GM12874 (cell line): ENCODE data around the gene PAX7.

Source experiments
- CTCF ChIP-seq: IDR thresholded peaks from 2 replicates; pipeline ENCODE4 v1.5.1; 2011; ENCODE audit warnings: low read depth, mild to moderate bottlenecking, control low read depth, low read length, moderate library complexity; ENCODE audit not compliant: insufficient read depth

Gene PAX7

GRCh38 chr1:18768086-18768485 is 137.4 kb downstream of the PAX7 start:
- TF ChIP-seq CTCF, result no peak

DNA sequence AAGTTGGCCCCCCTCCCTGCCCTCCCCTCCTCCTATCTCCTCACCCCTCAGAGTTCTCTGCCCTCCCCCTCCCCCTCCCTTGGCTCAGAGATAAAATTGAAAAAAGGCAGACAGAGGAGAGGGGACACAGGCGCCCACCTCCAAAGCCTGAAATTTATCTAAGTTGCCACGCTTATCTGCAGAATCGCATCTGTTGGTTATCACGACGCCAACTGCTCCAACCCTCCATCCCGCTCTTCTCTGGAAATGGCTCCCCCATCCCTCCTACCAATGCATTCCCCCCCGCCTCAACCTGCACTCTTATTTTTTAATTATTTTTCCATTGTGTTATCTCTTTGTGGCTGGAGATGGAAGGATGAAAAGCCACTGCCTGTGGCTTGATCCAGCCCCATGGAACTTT is 138.5 kb downstream of the PAX7 start:
- no peak for TF ChIP-seq CTCF

DNA sequence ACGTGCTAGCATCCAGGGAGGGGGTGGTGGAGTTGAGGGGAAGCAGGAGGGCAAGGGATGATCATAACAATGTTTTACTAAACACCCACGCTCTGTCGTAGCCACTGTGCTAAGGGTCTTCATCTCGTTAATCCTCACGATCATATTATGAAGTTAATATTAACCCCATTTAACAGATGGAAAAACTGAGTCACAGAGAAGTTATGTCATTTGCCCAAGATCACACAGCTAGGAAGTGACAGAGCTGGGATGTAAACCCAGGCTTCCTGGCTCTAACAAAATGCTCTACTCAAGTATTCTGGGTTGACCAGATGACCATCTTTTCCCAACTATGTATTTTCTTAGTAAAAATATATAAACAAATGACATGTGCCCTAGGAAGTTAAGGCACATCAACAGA is 140.2 kb downstream of the PAX7 start:
- TF ChIP-seq CTCF, result no peak

GRCh38 chr1:18773753-18774152 is 143.1 kb downstream of the PAX7 start:
- TF ChIP-seq CTCF, result no peak

DNA sequence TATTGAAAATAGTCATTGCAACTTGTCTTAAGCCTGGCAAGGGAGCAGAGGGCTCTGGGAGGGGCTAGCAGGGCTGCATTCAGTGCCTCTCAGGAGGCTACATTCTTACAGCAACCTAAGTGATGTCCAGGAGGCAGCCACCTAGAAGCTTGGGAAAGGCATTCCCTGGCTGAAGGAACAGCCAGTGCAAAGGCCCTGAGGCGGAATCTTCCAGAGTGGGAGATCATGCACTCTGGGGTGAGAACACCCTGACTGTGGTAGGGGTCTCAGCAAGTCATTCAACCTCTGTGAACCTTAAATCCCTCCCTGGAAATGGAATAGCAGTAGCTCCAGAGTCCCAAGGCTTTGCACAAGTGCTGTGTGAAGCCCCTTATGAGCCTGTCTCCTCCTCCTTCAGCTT is 144.7 kb downstream of the PAX7 start:
- TF ChIP-seq CTCF, result no peak

GRCh38 chr1:18776777-18777176 is 146.1 kb downstream of the PAX7 start:
- no peak for TF ChIP-seq CTCF

GRCh38 chr1:18778437-18778836 is 147.8 kb downstream of the PAX7 start:
- no peak for TF ChIP-seq CTCF

DNA sequence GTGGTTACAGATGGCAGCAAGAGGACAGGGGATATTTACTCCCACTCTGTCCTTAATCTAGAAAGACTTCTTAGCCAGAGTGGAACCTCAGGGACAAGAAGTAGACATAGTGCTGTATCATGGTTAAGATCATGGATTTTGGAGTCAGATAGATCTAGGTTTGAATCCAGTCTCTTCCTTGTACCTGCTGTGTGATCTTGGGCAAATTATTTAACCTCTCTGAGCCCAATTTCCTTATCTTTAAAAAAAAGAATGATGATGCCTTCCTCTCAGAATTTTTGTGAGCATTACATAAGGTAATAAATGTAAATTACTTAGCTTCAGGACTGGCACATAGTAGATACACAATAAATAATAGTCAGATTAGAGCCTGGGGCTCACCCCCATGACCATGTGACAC is 150.4 kb downstream of the PAX7 start:
- TF ChIP-seq CTCF, result no peak
